Neural cell (in vitro differentiated cells): Measurements from ENCODE around the gene THRSP. TPM values are rescaled to one million over a fixed set of nuclear protein-coding genes. Genes with fewer than 3 reads are reported as not detected.

Experiments used
- H2AFZ ChIP-seq: fragments of 200-600, 300-800 bp; sonication (generic), shearing (Covaris generic); 2 replicates; pipeline ENCODE4 v1.6.0; 2014; ENCODE audit warnings: low read depth, mild to moderate bottlenecking, antibody characterized with exemption, low read length, moderate library complexity
- H3F3A ChIP-seq: fragments of 200-600 bp; shearing (Covaris generic); 2 replicates; pipeline ENCODE4 v1.6.1; 2016; ENCODE audit warnings: mild to moderate bottlenecking, moderate library complexity, mixed read lengths, antibody characterized with exemption, low read length; ENCODE audit not compliant: insufficient read depth, poor library complexity, severe bottlenecking
- H3K27ac ChIP-seq: fragments of 200-600, 300-800 bp; sonication (generic), shearing (Covaris generic); 2 replicates; pipeline ENCODE4 v1.5.1; 2014; ENCODE audit warnings: mild to moderate bottlenecking, low read length, moderate library complexity
- H3K27me3 ChIP-seq: fragments of 300-800, 200-600 bp; sonication (generic), shearing (Covaris generic); 2 replicates; pipeline ENCODE4 v1.6.0; 2014; ENCODE audit warnings: mild to moderate bottlenecking, low read depth, low read length, moderate library complexity; ENCODE audit not compliant: insufficient read depth
- H3K36me3 ChIP-seq: fragments of 300-800, 200-600 bp; sonication (generic), shearing (Covaris generic); 2 replicates; pipeline ENCODE4 v1.5.1; 2014; ENCODE audit warnings: mild to moderate bottlenecking, antibody characterized with exemption, low read length, moderate library complexity; ENCODE audit not compliant: insufficient read depth
- H3K4me2 ChIP-seq: fragments of 300-800, 200-600 bp; sonication (generic), shearing (Covaris generic); 2 replicates; pipeline ENCODE4 v1.6.0; 2014; ENCODE audit warnings: mild to moderate bottlenecking, low read length
- H3K4me3 ChIP-seq: fragments of 300-800, 200-600 bp; sonication (generic), shearing (Covaris generic); 2 replicates; pipeline ENCODE4 v1.5.1; 2014; ENCODE audit warnings: mild to moderate bottlenecking, low read length, moderate library complexity
- H3K79me2 ChIP-seq: fragments of 200-600 bp; shearing (Covaris generic); replicated peaks from 2 replicates; pipeline ENCODE4 v1.6.0; 2014; ENCODE audit warnings: mild to moderate bottlenecking, low read length, moderate library complexity; ENCODE audit not compliant: insufficient read depth
- H3K9ac ChIP-seq: fragments of 300-800, 200-600 bp; sonication (generic), shearing (Covaris generic); 2 replicates; pipeline ENCODE4 v1.6.1; 2016; ENCODE audit warnings: mild to moderate bottlenecking, low read length, mixed read lengths
- H3K9me2 ChIP-seq: fragments of 200-600 bp; shearing (Covaris generic); 2 replicates; pipeline ENCODE4 v1.6.1; 2016; ENCODE audit warnings: mild to moderate bottlenecking, low read length, mixed read lengths; ENCODE audit not compliant: insufficient read depth
- H3K9me3 ChIP-seq: fragments of 200-600, 300-800 bp; sonication (generic), shearing (Covaris generic); 2 replicates; pipeline ENCODE4 v1.6.1; 2016; ENCODE audit warnings: mild to moderate bottlenecking, mixed run types, low read length, moderate library complexity, mixed read lengths
- H4K20me1 ChIP-seq: fragments of 200-600 bp; shearing (Covaris generic); 2 replicates; pipeline ENCODE4 v1.6.1; 2016; ENCODE audit warnings: mild to moderate bottlenecking, mixed run types; ENCODE audit not compliant: insufficient read depth
- CTCF ChIP-seq: fragments of 450-650 bp; IDR thresholded peaks from 2 replicates; pipeline ENCODE4 v1.5.1; 2014; ENCODE audit warnings: antibody characterized with exemption, mild to moderate bottlenecking, moderate library complexity; ENCODE audit not compliant: poor library complexity, severe bottlenecking
- EP300 ChIP-seq: fragments of 450-650 bp; conservative IDR thresholded peaks from 2 replicates; pipeline ENCODE4 v1.6.1; 2014; ENCODE audit warnings: antibody characterized with exemption, mild to moderate bottlenecking, moderate library complexity; ENCODE audit not compliant: poor library complexity, severe bottlenecking
- EZH2 ChIP-seq: fragments of 200-600, 300-800 bp; shearing (Covaris generic), sonication (generic); IDR thresholded peaks from 2 replicates; pipeline ENCODE4 v1.6.1; 2014; ENCODE audit warnings: antibody characterized with exemption, low read length, borderline replicate concordance, mild to moderate bottlenecking; ENCODE audit not compliant: insufficient read depth, poor library complexity, severe bottlenecking
- MXI1 ChIP-seq: fragments of 450-650 bp; conservative IDR thresholded peaks from 2 replicates; pipeline ENCODE4 v1.6.1; 2014; ENCODE audit warnings: antibody characterized with exemption, mild to moderate bottlenecking; ENCODE audit not compliant: poor library complexity, severe bottlenecking
- POLR2AphosphoS5 ChIP-seq: IDR thresholded peaks from 2 replicates; pipeline ENCODE4 v1.6.1; 2012
- RAD21 ChIP-seq: fragments of 450-650 bp; conservative IDR thresholded peaks from 2 replicates; pipeline ENCODE4 v1.6.1; 2014; ENCODE audit warnings: antibody characterized with exemption, mild to moderate bottlenecking, moderate library complexity
- REST ChIP-seq: IDR thresholded peaks from 2 replicates; pipeline ENCODE4 v1.6.1; 2012; ENCODE audit warnings: borderline replicate concordance
- SMC3 ChIP-seq: fragments of 450-650 bp; conservative IDR thresholded peaks from 2 replicates; pipeline ENCODE4 v1.6.1; 2014; ENCODE audit warnings: antibody characterized with exemption, mild to moderate bottlenecking, moderate library complexity; ENCODE audit not compliant: poor library complexity
- TAF1 ChIP-seq: IDR thresholded peaks from 2 replicates; pipeline ENCODE4 v1.6.1; 2012; ENCODE audit warnings: low read depth
- polyA plus RNA-seq: library from polyadenylated mRNA; depleted of rRNA; stranded (reverse); fragments of >200 nt; gene quantifications from 2 replicates; pipeline ENCODE4 v1.2.3, GENCODE V29; 2014

THRSP gene
- polyA plus RNA-seq, 1 donor from 2014 or later: not detected

- Histone ChIP-seq H3K36me3 (no peaks in the 10 kb centered on the region), H3F3A (no peaks in the 10 kb centered on the region), H3K9ac (no peak overlapping the region), H2AFZ (no peak overlapping the region), H3K9me3 (no peaks in the 10 kb centered on the region), H3K79me2 (no peaks in the 10 kb centered on the region), H3K27me3 (no peaks in the 10 kb centered on the region), H3K4me3 (no peak overlapping the region), H3K27ac (no peak overlapping the region), H3K4me2 (no peak overlapping the region), H3K9me2 (no peaks in the 10 kb centered on the region), H4K20me1 (no peaks in the 10 kb centered on the region)
- no peak for TF ChIP-seq RAD21
- TF ChIP-seq EZH2: no peak
Measured at GRCh38 chr11:78044706-78045105, 19.0 kb upstream of the THRSP start.

GRCh38 chr11:78045851-78046485 is 17.7 kb upstream of the THRSP start:
- no peaks in the 10 kb centered on the region for H3K9me2 ChIP-seq
- H4K20me1 ChIP-seq: no peaks in the 10 kb centered on the region
- H2AFZ ChIP-seq: no peak overlapping the region
- H3K36me3 ChIP-seq: no peaks in the 10 kb centered on the region
- H3K27ac ChIP-seq: no peak overlapping the region
- H3K9ac ChIP-seq: no peak overlapping the region
- TF ChIP-seq TAF1: no peak
- TF ChIP-seq MXI1: no peak
- peak; percentile 81 for TF ChIP-seq RAD21
- no peak for TF ChIP-seq POLR2AphosphoS5
- TF ChIP-seq SMC3: peak; percentile 80
- peak; percentile 83 for TF ChIP-seq CTCF
- TF ChIP-seq EZH2: no peak
- H3K27me3 ChIP-seq: no peaks in the 10 kb centered on the region
- no peaks in the 10 kb centered on the region for H3K9me3 ChIP-seq
- peak overlapping the region; percentile 23 for H3K4me3 ChIP-seq
- no peaks in the 10 kb centered on the region for H3F3A ChIP-seq
- H3K79me2 ChIP-seq: no peaks in the 10 kb centered on the region
- H3K4me2 ChIP-seq: no peak overlapping the region

GRCh38 chr11:78046486-78046854 is 17.2 kb upstream of the THRSP start:
- no peak overlapping the region for H3K9ac ChIP-seq
- no peak overlapping the region for H3K27ac ChIP-seq

GRCh38 chr11:78048561-78048960 is 15.1 kb upstream of the THRSP start:
- H3K27ac ChIP-seq: no peak overlapping the region
- no peaks in the 10 kb centered on the region for H3K79me2 ChIP-seq
- H4K20me1 ChIP-seq: no peaks in the 10 kb centered on the region
- no peak overlapping the region for H2AFZ ChIP-seq
- H3K4me2 ChIP-seq: no peak overlapping the region
- H3F3A ChIP-seq: no peaks in the 10 kb centered on the region
- H3K4me3 ChIP-seq: no peak overlapping the region
- H3K27me3 ChIP-seq: no peaks in the 10 kb centered on the region
- H3K9me2 ChIP-seq: no peaks in the 10 kb centered on the region
- H3K9me3 ChIP-seq: no peaks in the 10 kb centered on the region
- H3K36me3 ChIP-seq: no peaks in the 10 kb centered on the region
- no peak overlapping the region for H3K9ac ChIP-seq
- TF ChIP-seq MXI1 (no peak), REST (no peak), EZH2 (no peak), SMC3 (no peak), TAF1 (no peak), EP300 (no peak), POLR2AphosphoS5 (no peak), RAD21 (no peak)

More at GRCh38 chr11:78046486-78046854, 17.2 kb upstream of the THRSP start:
- no peak for TF ChIP-seq EP300
- peak; percentile 2 for TF ChIP-seq SMC3
- Histone ChIP-seq H3K27me3 (no peaks in the 10 kb centered on the region), H3K9me3 (no peaks in the 10 kb centered on the region), H3K9me2 (no peaks in the 10 kb centered on the region), H4K20me1 (no peaks in the 10 kb centered on the region), H3K4me3 (peak overlapping the region; percentile 23), H3F3A (no peaks in the 10 kb centered on the region), H3K4me2 (no peak overlapping the region), H2AFZ (no peak overlapping the region), H3K79me2 (no peaks in the 10 kb centered on the region), H3K36me3 (no peaks in the 10 kb centered on the region)
